ENCODE data around the gene CREBBP.
A peak's percentile ranks its signal among the peaks of the same experiment; 100 is the strongest.

DNA sequence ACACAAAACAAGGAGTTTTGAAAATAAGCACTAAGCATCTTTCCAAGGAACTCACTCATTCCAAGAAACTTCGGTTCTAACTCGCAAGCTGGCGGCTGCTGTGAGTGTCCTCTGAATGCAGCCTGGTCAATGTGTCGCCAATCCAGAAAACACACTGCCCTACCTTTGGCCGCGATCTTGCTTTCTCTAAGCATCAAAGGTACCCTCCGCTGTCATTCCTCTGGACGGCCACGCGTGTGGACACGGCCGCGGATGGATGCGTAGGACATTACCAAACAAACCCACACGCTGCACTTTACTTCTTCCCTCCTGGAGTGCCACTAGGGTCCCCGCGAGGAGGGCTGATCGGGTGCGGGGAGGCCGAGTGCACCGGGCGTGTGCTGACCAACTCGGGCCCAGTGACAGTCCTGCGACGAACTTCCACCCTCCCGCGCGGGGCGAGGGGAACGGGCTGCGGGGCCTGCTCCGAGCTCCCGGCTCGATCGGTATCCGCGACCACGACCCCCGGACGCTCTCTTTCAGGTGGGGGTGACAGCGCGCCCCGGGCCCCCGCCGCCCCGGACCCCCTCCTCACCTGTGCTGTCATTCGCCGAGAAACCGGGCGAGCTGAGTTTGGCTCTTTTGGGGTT is 1.1 kb downstream of the CREBBP start:
- TF ChIP-seq, protein P1, sequence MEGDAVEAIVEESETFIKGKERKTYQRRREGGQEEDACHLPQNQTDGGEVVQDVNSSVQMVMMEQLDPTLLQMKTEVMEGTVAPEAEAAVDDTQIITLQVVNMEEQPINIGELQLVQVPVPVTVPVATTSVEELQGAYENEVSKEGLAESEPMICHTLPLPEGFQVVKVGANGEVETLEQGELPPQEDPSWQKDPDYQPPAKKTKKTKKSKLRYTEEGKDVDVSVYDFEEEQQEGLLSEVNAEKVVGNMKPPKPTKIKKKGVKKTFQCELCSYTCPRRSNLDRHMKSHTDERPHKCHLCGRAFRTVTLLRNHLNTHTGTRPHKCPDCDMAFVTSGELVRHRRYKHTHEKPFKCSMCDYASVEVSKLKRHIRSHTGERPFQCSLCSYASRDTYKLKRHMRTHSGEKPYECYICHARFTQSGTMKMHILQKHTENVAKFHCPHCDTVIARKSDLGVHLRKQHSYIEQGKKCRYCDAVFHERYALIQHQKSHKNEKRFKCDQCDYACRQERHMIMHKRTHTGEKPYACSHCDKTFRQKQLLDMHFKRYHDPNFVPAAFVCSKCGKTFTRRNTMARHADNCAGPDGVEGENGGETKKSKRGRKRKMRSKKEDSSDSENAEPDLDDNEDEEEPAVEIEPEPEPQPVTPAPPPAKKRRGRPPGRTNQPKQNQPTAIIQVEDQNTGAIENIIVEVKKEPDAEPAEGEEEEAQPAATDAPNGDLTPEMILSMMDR (IDR thresholded peaks at IDR 0.05 in 8 of 11, conservative IDR thresholded peaks at IDR 0.05 in 3 of 11), result peak in 2 of 11 experiments; percentile 7 to 10
- TF ChIP-seq POLR2A (IDR thresholded peaks at IDR 0.05) (no peak), POLR2AphosphoS5 (IDR thresholded peaks at IDR 0.05) (peak in 1 of 3 donors; percentile 69)
